WTC11 (cell line): ENCODE measurements around the gene PDZRN3. TPM values are rescaled to one million over a fixed set of nuclear protein-coding genes. Genes with fewer than 3 reads are reported as not detected.

Experiments
- ATAC-seq: fragments of 200-7000 bp; cut with Tn5 transposase; 2 replicates; pipeline ENCODE4 v1.10.0; 2021; ENCODE audit warnings: mild to moderate bottlenecking, moderate library complexity
- CTCF ChIA-PET: fragments of 300-600 bp; sonication (Branson Sonifier 250); formaldehyde crosslinking; loops from one replicate; lab custom pipeline; 2021; ENCODE audit warnings: antibody characterized with exemption; lab: Charles Lee
- POLR2A ChIA-PET: fragments of 350-600 bp; sonication (Branson Sonifier 250); formaldehyde crosslinking; loops from one replicate; lab custom pipeline; 2021; ENCODE audit warnings: antibody characterized with exemption; lab: Charles Lee
- DNase-seq: peaks from one replicate; pipeline ENCODE4 v3.0.0; 2021; ENCODE audit warnings: low spot score
- H3K27ac Mint-ChIP-seq: 2 replicates; pipeline ENCODE4 v1.8.0; 2021; ENCODE audit warnings: mixed read lengths
- H3K27me3 Mint-ChIP-seq: 2 replicates; pipeline ENCODE4 v1.8.0; 2021; ENCODE audit warnings: low read depth, mild to moderate bottlenecking, moderate library complexity, mixed read lengths
- H3K36me3 Mint-ChIP-seq: 2 replicates; pipeline ENCODE4 v1.8.0; 2021; ENCODE audit warnings: mixed read lengths
- H3K4me1 Mint-ChIP-seq: 2 replicates; pipeline ENCODE4 v1.8.0; 2022; ENCODE audit warnings: mixed read lengths
- H3K4me3 Mint-ChIP-seq: 2 replicates; pipeline ENCODE4 v1.8.0; 2021; ENCODE audit warnings: mild to moderate bottlenecking, moderate library complexity, mixed read lengths
- H3K9me3 Mint-ChIP-seq: 2 replicates; pipeline ENCODE4 v1.8.0; 2021; ENCODE audit warnings: mixed read lengths
- AR ChIP-seq: fragments of 250-450 bp; sonication (Bioruptor Pico); IDR thresholded peaks from 2 replicates; pipeline ENCODE4 v1.9.0; 2021; ENCODE audit warnings: mild to moderate bottlenecking
- ARID4B ChIP-seq: sonication (generic); formaldehyde crosslinking; IDR thresholded peaks from 2 replicates; pipeline ENCODE4 v1.8.0; 2023; ENCODE audit warnings: missing genetic modification reagents, mild to moderate bottlenecking, borderline replicate concordance
- ATF3 ChIP-seq: sonication (generic); formaldehyde crosslinking; conservative IDR thresholded peaks from 2 replicates; pipeline ENCODE4 v1.8.1; 2022; ENCODE audit warnings: mild to moderate bottlenecking, missing genetic modification reagents
- E2F1 ChIP-seq: sonication (generic); formaldehyde crosslinking; IDR thresholded peaks from 2 replicates; pipeline ENCODE4 v1.8.0; 2022; ENCODE audit warnings: mild to moderate bottlenecking, missing genetic modification reagents
- JAZF1 ChIP-seq: fragments of 250-450 bp; sonication (Bioruptor Pico); IDR thresholded peaks from 2 replicates; pipeline ENCODE4 v1.9.0; 2021; ENCODE audit warnings: moderate library complexity, mild to moderate bottlenecking, inconsistent platforms
- NFATC4 ChIP-seq: fragments of 250-450 bp; sonication (Bioruptor Pico); IDR thresholded peaks from 2 replicates; pipeline ENCODE4 v1.9.0; 2021; ENCODE audit warnings: mild to moderate bottlenecking
- NR1H2 ChIP-seq: sonication (generic); formaldehyde crosslinking; IDR thresholded peaks from 2 replicates; pipeline ENCODE4 v1.9.0; 2021; ENCODE audit warnings: mild to moderate bottlenecking, moderate library complexity, missing genetic modification reagents
- STAT6 ChIP-seq: sonication (generic); formaldehyde crosslinking; conservative IDR thresholded peaks from 2 replicates; pipeline ENCODE4 v1.8.1; 2023; ENCODE audit warnings: mild to moderate bottlenecking, low read depth, missing genetic modification reagents, moderate library complexity
- ZBTB21 ChIP-seq: sonication (generic); formaldehyde crosslinking; IDR thresholded peaks from 2 replicates; pipeline ENCODE4 v1.8.1; 2023; ENCODE audit warnings: mild to moderate bottlenecking, missing genetic modification reagents, borderline replicate concordance
- ZNF121 ChIP-seq: sonication (generic); formaldehyde crosslinking; IDR thresholded peaks from 2 replicates; pipeline ENCODE4 v1.8.0; 2023; ENCODE audit warnings: missing genetic modification reagents
- ZNF263 ChIP-seq: sonication (generic); formaldehyde crosslinking; IDR thresholded peaks from 2 replicates; pipeline ENCODE4 v1.8.1; 2022; ENCODE audit warnings: low read depth, mild to moderate bottlenecking, moderate library complexity, missing genetic modification reagents
- ZNF396 ChIP-seq: fragments of 250-450 bp; sonication (Bioruptor Pico); IDR thresholded peaks from 2 replicates; pipeline ENCODE4 v1.8.0; 2021; ENCODE audit warnings: mild to moderate bottlenecking, moderate library complexity, borderline replicate concordance
- ZNF423 ChIP-seq: fragments of 250-450 bp; sonication (Bioruptor Pico); IDR thresholded peaks from 2 replicates; pipeline ENCODE4 v2.1.2; 2022; ENCODE audit warnings: mild to moderate bottlenecking, moderate library complexity
- ZNF532 ChIP-seq: fragments of 250-450 bp; sonication (Bioruptor Pico); IDR thresholded peaks from 2 replicates; pipeline ENCODE4 v1.9.0; 2021; ENCODE audit warnings: mild to moderate bottlenecking, borderline replicate concordance
- ZNF671 ChIP-seq: fragments of 250-450 bp; sonication (Bioruptor Pico); IDR thresholded peaks from 2 replicates; pipeline ENCODE4 v1.8.0; 2021; ENCODE audit warnings: mild to moderate bottlenecking
- ZSCAN18 ChIP-seq: fragments of 250-450 bp; sonication (Bioruptor Pico); IDR thresholded peaks from 2 replicates; pipeline ENCODE4 v2.1.2; 2022; ENCODE audit warnings: mild to moderate bottlenecking, moderate library complexity
- total RNA-seq: library from RNA; stranded (reverse); gene quantifications from 3 replicates; pipeline ENCODE4 v1.2.3, GENCODE V29; 2021

The PDZRN3 gene
- total RNA-seq, 1 experiment from 2014 or later = 9.5 TPM

- TF ChIP-seq STAT6 (CRISPR knock-in tag) = no peak
- TF ChIP-seq ZNF263 (CRISPR knock-in tag) = no peak
- TF ChIP-seq NR1H2 (CRISPR knock-in tag) = no peak
- no peak for TF ChIP-seq AR (CRISPR knock-in tag)
- no peak for TF ChIP-seq ZNF671
- TF ChIP-seq ZSCAN18 (CRISPR knock-in tag) = no peak
- no peak for TF ChIP-seq ZNF121 (CRISPR knock-in tag)
- no peak for TF ChIP-seq JAZF1 (CRISPR knock-in tag)
- TF ChIP-seq ZBTB21 (CRISPR knock-in tag) = no peak
- TF ChIP-seq ZNF396 = no peak
- no peak for TF ChIP-seq ARID4B
- no peak for TF ChIP-seq E2F1 (CRISPR knock-in tag)
- no peak for TF ChIP-seq ATF3
- TF ChIP-seq ZNF423 (CRISPR knock-in tag) = no peak
- TF ChIP-seq ZNF532 (CRISPR knock-in tag) = no peak
- no peak for TF ChIP-seq NFATC4
- Mint-ChIP-seq H3K36me3 (no peaks in the 10 kb centered on the region), H3K27ac (no peak overlapping the region), H3K4me3 (no peak overlapping the region), H3K27me3 (peaks cover 66% of the 10 kb centered on the region), H3K4me1 (peaks cover 44% of the 10 kb centered on the region), H3K9me3 (no peaks in the 10 kb centered on the region)
- no peak for DNase-seq
- CTCF ChIA-PET = no interaction called here
- no peak for ATAC-seq
- POLR2A ChIA-PET = no interaction called here
These were observed 65.0 kb downstream of the PDZRN3 start for GRCh38 chr3:73559749-73560148.
